EL (cell line): ENCODE measurements around the gene MRTFB.
"Not testable (repeated sequence)": the region's sequence is repeated elsewhere in the genome, so short reads cannot be mapped to it uniquely, and the experiment has no call there.

Experiments used
- DNase-seq: peaks from one replicate; pipeline ENCODE4 v3.0.0-alpha.2; 2016

The MRTFB gene

GRCh38 chr16:14140923-14141322 is 69.8 kb downstream of the MRTFB start:
- no peak for DNase-seq

- no peak for DNase-seq
Observed at GRCh38 chr16:14146445-14146844, 75.3 kb downstream of the MRTFB start.

GRCh38 chr16:14148016-14148415 is 76.9 kb downstream of the MRTFB start:
- no peak for DNase-seq

GRCh38 chr16:14148569-14148968 is 77.5 kb downstream of the MRTFB start:
- DNase-seq, result no peak

GRCh38 chr16:14150796-14151195 is 79.7 kb downstream of the MRTFB start:
- DNase-seq, result no peak

- peak; percentile 2 for DNase-seq
Observed at GRCh38 chr16:14151256-14152030, 80.3 kb downstream of the MRTFB start.

- DNase-seq, result no peak
Observed at GRCh38 chr16:14155572-14156190, 84.6 kb downstream of the MRTFB start.

GRCh38 chr16:14164916-14165662 is 94.0 kb downstream of the MRTFB start:
- no peak for DNase-seq

GRCh38 chr16:14168146-14168545 is 97.0 kb downstream of the MRTFB start:
- DNase-seq, result no peak

- DNase-seq, result peak; percentile 74
Observed at GRCh38 chr16:14172200-14172809, 101.2 kb downstream of the MRTFB start.

- DNase-seq, result no peak
Observed at GRCh38 chr16:14175086-14175485, 104.0 kb downstream of the MRTFB start.

GRCh38 chr16:14177704-14178103 is 106.6 kb downstream of the MRTFB start:
- no peak for DNase-seq

- no peak for DNase-seq
Observed at GRCh38 chr16:14179116-14179515, 108.0 kb downstream of the MRTFB start.

- DNase-seq, result no peak
Observed at GRCh38 chr16:14180481-14180944, 109.4 kb downstream of the MRTFB start.

GRCh38 chr16:14181371-14182050 is 110.4 kb downstream of the MRTFB start:
- DNase-seq, result peak; percentile 70

- DNase-seq, result no peak
Observed at GRCh38 chr16:14182999-14183398, 111.9 kb downstream of the MRTFB start.

- DNase-seq, result not testable (repeated sequence)
Observed at GRCh38 chr16:14183962-14184361, 112.8 kb downstream of the MRTFB start.

GRCh38 chr16:14186007-14186794 is 115.1 kb downstream of the MRTFB start:
- peak; percentile 63 for DNase-seq

GRCh38 chr16:14186795-14187221 is 115.7 kb downstream of the MRTFB start:
- no peak for DNase-seq

GRCh38 chr16:14187517-14188338 is 116.6 kb downstream of the MRTFB start:
- DNase-seq, result no peak
